NCI-H2107 treated with DMSO at 0.1 percent for 48 hours (cell line): ENCODE data around the gene DENND6B.

Experiments
- DNase-seq: peaks from one replicate; lab custom pipeline; 2025; ENCODE audit not compliant: unreplicated experiment; lab: John Stamatoyannopoulos, UW

Gene DENND6B

DNA sequence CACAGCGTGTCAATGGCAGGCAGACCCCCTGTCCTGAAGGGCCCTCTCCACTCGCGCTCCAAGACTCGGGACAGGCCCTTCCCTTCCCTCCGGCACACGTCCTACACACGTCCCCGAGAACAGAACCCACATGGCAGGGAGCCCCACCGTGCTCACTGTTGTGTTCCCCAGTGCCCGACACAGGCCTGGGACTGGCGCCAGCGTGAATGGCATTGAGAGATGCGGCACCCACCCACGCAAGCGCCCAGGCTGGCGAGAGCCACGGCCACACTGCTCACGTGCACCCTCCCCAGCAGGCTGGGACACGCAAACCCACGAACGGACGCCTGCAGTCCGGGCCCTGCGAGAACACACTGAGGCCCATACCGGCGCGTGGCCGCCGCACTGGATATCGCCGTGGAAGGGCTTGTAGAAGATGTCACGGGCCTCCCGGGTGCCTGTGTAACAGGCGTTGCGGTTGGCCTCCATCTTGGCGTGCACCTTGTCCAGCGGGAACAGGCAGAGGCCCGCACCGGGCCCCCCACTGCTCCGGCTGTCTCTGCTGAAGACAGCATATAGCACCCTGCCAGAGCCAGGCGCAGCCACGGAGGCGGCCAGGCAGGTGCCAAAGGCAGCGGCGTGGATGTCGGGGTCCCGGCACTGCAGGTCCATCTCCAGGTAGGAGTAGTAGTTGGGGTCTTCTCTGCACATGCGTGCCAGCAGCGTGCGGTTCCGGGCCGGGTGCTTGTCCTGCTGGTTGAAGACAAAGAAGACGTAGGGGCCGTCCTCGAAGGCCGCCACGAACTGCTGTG lies 37.5 kb downstream of the DENND6B start:
- DNase-seq, result no peak

DNA sequence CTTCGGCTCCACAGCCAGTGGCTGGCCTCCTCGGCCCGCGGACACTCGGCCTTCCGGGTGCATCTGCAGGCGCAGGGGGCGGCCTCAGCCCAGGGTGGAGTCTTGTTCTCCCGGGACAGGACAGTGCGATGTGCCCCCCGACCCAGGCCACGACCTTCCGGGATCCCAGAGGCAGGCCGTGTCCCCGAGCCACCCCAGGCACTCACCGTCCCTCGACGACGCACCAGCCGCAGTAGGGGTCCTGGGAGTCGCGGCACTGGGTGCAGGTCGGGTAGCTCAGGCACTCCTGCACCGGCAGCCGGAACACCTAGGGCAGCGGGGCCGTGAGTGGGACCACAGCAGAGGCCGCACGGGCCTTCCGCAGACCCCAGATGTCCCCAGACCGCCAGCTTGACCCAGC lies 39.1 kb downstream of the DENND6B start:
- no peak for DNase-seq

DNA sequence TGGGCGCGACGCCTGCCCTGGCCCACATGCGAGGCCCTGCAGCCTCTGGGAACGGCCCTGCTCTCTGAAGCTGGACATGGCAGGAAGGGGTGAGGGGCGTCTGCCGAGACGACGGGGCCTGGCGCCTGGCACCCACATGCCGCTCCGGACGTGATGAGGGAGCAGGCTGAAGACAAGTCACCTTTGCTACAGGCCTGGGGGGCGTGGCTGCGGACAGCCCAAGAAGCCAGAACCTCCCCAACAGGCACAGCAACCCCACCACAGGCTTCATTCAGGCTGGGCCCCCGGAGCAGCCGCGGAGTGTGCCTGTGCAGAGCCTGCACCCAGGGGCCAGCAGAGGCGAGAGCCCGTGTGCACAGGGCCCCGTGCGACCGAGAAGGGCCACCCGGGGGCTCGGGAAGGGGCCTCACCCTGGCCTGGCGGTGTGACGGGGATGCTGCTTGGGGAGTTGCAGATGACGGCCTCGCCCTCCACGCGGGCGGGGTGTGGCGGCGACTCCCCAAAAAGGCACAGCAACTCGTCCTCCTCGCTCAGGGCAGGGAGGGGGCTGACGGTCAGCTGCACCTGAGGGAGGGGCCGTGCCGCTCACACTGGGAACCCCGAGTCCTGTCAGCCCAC lies 40.0 kb downstream of the DENND6B start:
- DNase-seq, result no peak

DNA sequence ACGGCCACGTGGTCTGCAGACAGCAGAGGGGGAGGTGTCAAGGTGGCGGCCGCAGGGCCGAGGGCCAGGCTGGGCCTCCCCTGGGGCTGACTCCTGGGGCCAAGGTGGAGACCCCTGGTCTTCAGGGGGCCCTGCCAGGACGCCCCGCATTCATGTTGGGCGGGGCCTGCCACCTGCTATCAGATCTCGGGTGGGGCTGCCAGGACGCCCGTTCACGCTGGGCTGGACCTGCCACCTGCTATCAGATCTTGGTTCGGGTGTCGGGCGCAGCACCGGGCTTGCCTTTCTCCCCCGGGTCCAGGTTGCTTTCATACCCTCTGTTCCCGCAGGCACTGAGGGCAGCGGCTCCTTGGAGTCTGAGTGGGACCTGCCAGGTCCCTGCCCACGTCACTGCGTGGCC lies 40.5 kb downstream of the DENND6B start:
- no peak for DNase-seq

DNA sequence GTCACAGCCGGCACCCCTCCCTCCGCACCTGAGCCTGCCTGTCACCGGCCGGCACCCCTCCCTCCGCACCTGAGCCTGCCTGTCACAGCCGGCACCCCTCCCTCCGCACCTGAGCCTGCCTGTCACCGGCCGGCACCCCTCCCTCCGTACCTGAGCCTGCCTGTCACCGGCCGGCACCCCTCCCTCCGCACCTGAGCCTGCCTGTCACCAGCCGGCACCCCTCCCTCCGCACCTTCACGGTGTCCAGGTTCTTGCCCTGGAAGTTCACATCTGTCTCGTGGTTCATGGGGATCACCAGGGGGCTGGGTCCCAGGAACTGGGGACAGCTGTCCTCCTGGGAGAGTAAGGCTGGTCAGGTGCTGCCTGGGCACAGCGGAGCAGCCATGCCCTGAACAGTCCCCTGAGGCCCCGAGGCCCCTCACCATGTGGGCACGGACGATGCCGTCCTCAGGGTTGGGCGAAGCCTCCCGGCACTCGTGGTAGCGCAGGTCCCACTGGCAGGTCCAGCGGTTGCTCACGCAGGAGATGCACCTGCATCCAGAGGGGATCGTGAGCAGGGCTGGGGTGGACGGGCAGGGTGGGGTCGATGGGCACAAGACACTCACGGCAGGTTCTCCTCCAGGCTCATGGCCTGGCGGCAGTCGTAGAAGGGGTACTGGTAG lies 41.1 kb downstream of the DENND6B start:
- DNase-seq, result no peak

DNA sequence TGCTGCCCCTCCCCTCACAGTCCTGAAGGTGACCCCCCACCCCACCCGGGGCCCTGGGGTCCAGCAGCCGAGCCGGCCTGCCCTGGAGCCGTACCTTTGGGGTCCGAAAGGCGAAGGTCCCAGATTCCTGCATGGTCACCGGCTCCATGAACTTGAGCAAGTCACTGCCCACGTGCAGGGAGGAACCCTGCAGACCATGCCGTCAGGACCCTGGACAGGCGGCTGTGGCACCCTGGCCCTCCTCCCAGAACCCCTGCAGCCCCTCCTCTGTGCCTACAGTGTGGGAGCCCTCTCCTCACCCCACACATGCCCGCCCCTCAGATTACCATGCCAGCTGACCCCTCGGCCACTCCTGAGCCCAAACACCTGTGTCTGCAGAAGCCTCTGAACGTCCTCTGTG lies 42.3 kb downstream of the DENND6B start:
- DNase-seq, result no peak

DNA sequence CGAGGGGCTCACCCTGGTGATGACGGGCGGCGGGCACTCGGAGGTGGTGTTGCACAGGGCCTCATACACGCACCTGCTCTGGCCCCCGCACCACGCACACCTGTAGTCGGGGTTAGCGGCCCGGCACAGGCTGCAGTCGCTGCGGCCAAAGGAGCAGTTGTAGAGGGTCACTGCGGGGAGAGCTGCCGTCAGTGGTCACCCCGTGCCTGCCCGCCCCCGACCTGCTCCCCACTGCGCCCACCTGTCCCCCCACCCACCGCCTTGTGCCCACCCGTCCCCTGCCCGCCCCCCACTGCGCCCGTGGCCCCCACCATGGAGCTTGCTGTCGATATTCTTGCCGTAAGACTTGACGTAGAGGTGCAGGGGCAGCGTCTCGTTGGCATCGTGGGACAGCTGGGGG lies 43.0 kb downstream of the DENND6B start:
- no peak for DNase-seq

DNA sequence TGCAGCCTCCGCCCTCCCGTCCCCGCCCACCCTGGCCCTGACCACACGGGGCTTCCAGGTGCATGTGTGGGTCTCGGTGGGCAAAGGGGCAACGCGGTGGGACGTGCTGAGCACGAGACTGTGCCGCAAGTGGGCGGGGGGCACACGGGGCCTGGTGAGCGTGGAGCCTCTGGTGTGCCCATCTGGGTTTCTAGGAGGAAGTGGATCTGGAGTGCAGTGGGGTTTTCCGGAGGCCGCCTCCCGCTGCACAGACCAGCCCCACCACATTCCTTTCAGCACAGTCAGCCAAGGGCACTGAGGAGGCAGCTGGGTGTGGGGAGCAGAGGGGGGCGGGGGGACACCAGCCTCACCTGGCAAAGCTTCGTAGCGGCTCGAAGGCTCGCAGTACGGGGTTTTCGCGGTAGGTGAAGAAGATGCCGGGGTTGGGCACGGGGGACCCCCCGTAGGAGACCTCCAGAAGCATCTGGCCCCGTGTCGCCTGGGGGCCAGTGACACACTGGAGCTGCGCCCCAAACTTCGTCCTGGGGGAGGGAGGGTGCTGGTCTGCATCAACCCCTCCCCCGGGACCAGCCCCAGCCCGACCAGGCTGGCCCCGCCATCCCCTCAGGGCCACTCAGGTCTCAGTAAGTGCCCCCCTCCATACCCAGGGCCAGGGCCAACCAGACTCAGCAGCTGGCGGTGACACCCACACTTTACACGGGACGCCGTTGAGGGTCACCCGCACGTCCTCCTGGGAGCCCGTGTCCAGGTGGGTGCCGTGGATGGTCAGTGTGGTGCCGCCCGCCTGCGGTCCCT lies 44.3 kb downstream of the DENND6B start:
- no peak for DNase-seq

DNA sequence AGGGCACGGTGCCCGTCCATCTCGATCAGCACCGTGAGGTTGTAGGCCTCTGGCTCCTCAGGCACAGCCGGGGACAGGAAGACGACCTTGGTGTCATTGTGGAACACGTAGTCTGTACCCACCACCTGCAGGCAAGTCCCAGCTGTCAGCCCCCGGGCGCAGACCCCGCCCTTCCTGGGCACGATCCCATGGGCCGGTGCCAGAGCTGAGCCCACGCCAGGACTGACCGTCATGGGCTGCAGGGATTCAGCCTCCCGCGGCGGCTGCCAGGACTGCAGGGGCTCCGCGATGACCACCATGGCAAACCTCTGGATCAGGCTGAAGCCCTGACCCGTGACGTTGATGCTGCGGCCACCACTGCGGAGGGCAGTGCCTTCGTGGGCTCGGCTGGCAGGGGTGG lies 44.9 kb downstream of the DENND6B start:
- no peak for DNase-seq

DNA sequence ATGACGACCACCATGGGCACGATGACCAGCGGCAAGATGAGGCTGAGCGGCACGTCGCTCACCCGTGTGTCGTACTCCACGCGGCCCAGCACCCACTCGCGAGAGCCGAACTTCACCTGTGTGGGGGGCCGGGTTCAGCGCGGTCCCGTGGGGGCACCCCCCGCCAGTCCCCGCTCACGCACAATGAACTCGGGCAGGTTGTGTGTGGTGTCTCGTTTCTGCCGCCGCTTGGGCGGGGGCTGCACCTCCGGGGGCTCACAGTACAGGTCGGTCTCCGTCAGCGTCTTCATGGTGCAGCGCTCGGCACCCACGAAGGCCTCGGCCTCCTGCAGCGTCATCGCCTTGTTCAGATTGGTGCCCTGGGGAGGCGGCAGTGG lies 45.4 kb downstream of the DENND6B start:
- no peak for DNase-seq

DNA sequence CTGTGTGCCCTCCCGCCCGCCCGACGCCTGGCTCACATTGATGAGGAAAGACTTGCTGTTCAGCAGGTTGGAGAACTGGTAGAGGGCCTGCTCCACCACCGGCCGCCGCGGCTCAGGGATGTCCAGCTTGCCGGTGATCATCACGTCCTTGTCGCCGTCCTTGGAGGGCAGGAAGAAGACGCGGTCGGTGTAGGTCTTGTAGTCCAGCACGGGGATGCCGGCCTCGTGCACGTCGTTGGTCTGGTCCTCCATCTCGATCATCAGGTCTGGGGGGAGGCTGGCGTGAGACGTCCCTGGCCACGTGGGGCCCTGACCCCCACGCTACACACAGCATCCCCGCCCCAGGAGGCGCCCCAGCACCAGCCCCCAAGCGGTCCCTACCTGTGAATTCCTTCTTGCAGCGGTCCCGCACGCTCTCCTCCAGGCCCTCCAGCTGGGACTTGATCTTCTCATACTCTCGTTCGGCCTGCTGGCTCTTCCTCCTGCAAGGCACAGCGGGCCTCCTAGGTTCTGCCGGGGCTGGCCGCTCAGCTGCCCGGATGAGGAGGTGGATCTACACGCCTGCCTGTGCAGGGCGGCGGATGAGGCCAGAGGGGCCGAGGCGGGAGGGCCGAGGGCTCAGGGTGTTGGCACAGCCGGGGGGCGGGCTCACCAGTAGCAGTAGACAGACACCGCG lies 46.0 kb downstream of the DENND6B start:
- no peak for DNase-seq

DNA sequence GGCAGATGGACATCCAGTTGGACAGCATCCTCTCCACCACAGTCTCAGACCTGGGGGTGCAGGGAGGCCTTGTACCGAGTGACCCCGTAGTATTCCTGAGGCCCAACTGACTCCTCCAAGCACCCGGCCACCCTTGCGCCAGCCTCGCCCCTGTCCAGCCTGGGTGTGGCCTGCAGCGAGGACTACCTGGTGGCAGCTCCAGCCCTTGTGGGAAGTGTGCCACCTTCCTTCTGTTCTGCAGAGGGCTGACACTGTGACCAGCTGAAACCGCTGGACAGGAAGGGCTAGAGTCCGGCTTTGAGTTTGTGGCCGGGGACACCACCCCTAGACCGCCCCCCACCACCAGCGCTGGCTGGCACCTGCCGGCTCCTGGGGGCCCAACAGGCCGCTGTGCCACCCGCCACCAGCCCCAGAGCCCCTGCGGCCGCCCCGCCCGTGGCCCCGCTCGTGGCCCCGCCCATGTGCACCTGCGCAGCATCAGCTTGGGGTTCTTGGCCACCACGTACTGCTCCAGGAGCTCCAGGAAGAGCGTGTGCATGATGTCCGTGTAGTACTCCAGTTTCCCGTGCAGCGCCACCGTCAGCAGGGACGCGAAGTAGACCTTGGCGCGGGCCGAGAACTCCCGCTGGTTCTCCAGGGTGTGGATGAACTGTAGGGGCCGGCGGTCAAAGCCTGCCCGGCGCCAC lies 46.6 kb downstream of the DENND6B start:
- DNase-seq, result no peak

DNA sequence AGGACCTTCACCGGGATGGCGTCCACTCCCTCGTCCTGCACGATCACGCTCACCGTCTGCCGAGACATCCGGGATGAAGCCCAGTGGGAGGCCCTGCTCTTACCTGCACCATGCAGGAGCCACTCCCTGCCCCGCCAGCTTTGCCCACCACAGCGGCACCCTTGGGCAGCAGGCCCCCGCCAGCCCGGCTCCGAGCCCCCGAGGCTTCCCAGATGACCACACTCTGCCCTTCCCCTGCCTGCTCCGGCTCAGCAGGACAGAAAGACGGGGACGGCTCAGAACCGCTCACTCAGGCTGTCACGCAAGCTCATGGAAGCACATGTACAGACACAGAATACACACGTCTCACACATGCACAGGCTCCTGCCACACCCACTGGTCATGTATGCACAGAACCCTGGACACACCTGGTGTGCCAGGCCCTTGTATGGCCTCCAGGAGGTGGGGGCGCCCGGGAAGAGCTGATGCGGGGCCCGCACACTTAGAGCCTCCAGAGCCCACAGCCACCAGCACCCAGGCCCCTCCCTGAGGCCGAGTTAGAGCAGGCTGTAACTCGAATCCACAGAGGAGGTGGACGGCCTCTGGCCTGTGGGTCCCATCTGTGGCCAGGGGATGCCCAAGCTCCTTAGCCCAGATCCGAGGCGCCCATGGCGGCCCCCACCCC lies 47.7 kb downstream of the DENND6B start:
- DNase-seq, result no peak

DNA sequence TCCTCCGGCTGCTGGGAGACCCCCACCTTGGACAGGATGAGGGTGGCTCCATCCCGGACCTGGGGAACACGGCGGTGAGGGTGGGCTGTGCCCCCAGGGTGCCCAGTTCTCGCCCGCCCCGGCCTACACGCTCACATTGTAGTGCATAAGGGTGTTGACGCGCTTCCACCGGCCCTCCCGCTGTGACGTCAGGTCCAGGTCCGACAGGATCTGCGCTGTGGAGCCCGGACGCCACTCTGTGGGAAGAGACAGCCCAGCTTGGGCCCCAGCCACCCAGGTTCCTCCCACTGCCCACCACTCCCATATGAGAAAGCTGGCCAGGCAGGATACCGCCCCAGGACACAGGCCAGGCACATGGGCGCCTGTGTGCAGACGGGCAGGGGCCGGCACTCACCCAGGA lies 48.4 kb downstream of the DENND6B start:
- no peak for DNase-seq

DNA sequence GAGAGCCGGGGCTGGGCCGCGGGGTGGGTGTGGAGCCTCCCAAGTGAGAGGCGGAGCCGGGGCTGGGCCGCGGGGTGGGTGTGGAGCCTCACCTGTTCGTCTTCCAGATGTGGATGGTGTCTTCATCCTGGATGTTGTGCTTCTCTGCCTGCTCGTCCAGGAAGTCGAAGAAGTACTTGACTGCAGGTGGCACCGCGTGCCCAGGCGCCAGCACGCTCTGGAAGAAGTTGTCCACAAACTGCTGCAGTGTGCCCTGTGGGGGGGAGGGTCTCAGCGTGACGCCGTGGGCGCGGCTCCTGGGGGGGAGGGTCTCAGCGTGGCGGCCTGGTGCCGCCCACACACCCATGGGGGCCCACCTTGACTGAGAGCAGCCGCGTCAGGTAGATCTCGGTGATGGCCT lies 49.1 kb downstream of the DENND6B start:
- DNase-seq, result no peak

DNA sequence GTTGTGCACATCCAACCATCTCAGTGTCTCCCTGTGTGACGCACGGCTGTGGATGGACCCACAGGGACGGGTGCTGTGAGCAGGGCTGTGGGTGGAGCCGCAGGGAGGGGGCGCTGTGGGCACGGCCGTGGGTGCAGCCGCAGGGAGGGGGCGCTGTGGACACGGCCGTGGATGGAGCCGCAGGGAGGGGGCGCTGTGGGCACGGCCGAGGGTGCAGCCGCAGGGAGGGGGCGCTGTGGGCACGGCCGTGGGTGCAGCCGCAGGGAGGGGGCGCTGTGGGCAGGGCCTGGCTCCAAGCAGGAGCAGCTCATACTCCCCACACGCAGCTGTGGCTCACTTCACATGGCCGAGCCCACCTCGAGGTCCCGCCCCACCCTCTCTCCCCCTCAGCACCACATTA lies 50.7 kb downstream of the DENND6B start:
- DNase-seq, result no peak

DNA sequence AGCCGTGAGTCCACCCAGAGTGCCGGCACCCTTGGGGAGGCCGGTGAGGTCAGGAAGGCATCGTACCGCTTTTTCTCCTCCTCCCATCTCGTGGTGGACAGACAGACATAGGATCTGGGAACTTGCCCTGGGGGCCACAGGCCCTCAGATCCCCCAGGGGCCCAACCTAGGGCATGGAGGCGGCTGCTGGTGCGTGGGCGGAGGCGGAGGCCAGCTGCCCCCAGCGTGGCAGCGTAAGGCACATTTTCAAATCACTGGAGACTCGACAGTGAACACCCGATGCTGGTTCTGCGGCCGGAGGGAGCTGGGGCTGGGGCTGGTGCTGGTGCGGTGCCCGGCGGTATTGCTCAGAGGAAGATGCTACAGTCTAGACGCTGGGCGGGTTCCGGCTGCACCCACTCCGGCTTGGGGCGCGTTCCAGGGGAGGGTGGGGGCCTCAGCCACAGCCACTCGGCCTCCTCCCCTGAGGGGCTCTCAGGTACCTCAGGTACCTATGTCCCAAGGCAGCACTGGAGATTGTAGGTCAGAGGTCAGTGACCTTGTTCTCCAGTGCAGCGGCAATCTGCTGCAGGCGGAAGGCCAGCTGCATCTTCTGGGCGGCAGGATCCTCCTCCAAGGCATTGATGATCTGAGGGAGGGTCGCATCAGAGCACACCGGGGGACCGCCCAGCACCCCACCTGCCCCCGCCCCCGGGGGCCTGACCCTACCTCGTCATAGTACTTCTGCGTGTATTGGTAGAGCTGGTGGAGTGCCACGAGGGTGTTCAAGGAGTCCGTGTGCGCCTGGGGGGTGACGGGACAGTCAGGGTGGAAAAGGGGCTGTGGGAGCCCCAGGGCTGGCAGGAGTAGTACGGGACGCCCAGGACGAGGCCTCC lies 51.4 kb downstream of the DENND6B start:
- DNase-seq, result no peak

DNA sequence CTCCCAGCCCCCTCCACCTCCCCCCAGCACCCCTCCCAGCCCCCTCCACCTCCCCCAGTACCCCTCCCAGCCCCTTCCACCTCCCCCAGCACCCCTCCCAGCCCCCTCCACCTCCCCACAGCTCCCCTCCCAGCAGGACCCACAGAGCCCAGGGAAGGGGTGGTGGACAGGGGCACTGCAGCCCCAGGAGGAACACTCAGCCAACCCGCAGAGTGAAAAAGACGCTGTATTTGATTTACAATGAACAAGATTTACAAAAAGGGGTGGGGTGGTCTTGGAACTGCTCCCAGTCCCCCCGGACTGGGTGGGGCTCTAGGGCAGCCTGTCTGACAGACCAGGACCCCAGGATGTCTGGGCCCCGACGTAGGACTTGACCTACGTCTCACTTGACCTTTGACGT lies 52.0 kb downstream of the DENND6B start:
- no peak for DNase-seq

DNA sequence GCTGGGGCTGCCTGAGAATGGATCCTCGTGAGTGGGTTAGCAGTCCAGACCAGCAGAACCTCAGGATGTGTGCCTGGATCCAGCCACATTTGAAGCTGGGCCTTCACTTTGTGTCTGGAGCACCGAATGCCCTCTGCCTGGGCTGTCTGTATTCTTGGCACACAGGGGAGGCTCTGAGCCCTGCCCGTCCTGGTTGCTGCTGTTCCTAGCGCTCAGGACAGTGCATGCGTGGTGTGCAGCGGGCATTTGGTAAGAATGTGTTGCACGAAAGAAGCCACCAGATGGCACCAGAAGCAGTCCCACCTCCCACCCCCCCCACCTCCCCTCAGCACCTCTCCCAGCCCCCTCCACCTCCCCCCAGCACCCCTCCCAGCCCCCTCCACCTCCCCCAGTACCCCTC lies 52.5 kb downstream of the DENND6B start:
- no peak for DNase-seq
